Endometrial microvascular endothelial cells (primary cell): Measurements from ENCODE around the gene DOCK9. TPM values are rescaled to one million over a fixed set of nuclear protein-coding genes. Genes with fewer than 3 reads are reported as not detected.

Source experiments
- in situ Hi-C: cut with HindIII; loops from 2 replicates; pipeline ENCODE4 v1.10.0; 2017; ENCODE audit warnings: low sequenced_read_pairs, low pct_unique_long_range_greater_than_20kb; ENCODE audit errors: inconsistent ontology term
- total RNA-seq: library from RNA; depleted of rRNA; stranded (reverse); fragments of >200 nt; gene quantifications from one replicate; pipeline ENCODE4 v1.2.3, GENCODE V29; 2015; ENCODE audit errors: inconsistent ontology term

The DOCK9 gene
- total RNA-seq, 1 donor from 2014 or later = 210 TPM

GRCh38 chr13:98877466-98877865, 100.4 kb downstream of the DOCK9 start:
- in situ Hi-C loops = no loop called here

GRCh38 chr13:98875146-98875729, 102.6 kb downstream of the DOCK9 start:
- in situ Hi-C loops = no loop called here

GRCh38 chr13:98874029-98874397, 103.9 kb downstream of the DOCK9 start:
- in situ Hi-C loops = no loop called here

- in situ Hi-C loops = no loop called here
Observed at GRCh38 chr13:98873377-98874028, 104.4 kb downstream of the DOCK9 start.

GRCh38 chr13:98871727-98872126, 106.1 kb downstream of the DOCK9 start:
- in situ Hi-C loops = no loop called here

- in situ Hi-C loops = no loop called here
Observed at GRCh38 chr13:98869408-98870090, 108.3 kb downstream of the DOCK9 start.

GRCh38 chr13:98868932-98869331, 108.9 kb downstream of the DOCK9 start:
- in situ Hi-C loops = no loop called here

- in situ Hi-C loops = no loop called here
Observed at GRCh38 chr13:98866882-98867281, 111.0 kb downstream of the DOCK9 start.

- in situ Hi-C loops = no loop called here
Observed at GRCh38 chr13:98860491-98860890, 117.4 kb downstream of the DOCK9 start.

- in situ Hi-C loops = no loop called here
Observed at GRCh38 chr13:98858191-98858590, 119.7 kb downstream of the DOCK9 start.

- in situ Hi-C loops = no loop called here
Observed at GRCh38 chr13:98856983-98857382, 120.9 kb downstream of the DOCK9 start.

GRCh38 chr13:98854448-98854847, 123.4 kb downstream of the DOCK9 start:
- in situ Hi-C loops = no loop called here

GRCh38 chr13:98853771-98854221, 124.1 kb downstream of the DOCK9 start:
- in situ Hi-C loops = no loop called here

GRCh38 chr13:98851276-98851675, 126.6 kb downstream of the DOCK9 start:
- in situ Hi-C loops = no loop called here

GRCh38 chr13:98848746-98849145, 129.1 kb downstream of the DOCK9 start:
- in situ Hi-C loops = no loop called here

GRCh38 chr13:98847780-98848179, 130.1 kb downstream of the DOCK9 start:
- in situ Hi-C loops = no loop called here

GRCh38 chr13:98846986-98847385, 130.9 kb downstream of the DOCK9 start:
- in situ Hi-C loops = no loop called here

GRCh38 chr13:98846521-98846920, 131.3 kb downstream of the DOCK9 start:
- in situ Hi-C loops = no loop called here

GRCh38 chr13:98845742-98846141, 132.1 kb downstream of the DOCK9 start:
- in situ Hi-C loops = no loop called here

- in situ Hi-C loops = no loop called here
Observed at GRCh38 chr13:98844021-98844420, 133.8 kb downstream of the DOCK9 start.
